Measurements from ENCODE around the gene ITGB7. TPM values are rescaled to one million over a fixed set of nuclear protein-coding genes. Genes with fewer than 3 reads are reported as not detected.
A peak's percentile ranks its signal among the peaks of the same experiment; 100 is the strongest.

Gene ITGB7
- total RNA-seq, 1 donor from 2014 or later: 5.8 TPM

DNA sequence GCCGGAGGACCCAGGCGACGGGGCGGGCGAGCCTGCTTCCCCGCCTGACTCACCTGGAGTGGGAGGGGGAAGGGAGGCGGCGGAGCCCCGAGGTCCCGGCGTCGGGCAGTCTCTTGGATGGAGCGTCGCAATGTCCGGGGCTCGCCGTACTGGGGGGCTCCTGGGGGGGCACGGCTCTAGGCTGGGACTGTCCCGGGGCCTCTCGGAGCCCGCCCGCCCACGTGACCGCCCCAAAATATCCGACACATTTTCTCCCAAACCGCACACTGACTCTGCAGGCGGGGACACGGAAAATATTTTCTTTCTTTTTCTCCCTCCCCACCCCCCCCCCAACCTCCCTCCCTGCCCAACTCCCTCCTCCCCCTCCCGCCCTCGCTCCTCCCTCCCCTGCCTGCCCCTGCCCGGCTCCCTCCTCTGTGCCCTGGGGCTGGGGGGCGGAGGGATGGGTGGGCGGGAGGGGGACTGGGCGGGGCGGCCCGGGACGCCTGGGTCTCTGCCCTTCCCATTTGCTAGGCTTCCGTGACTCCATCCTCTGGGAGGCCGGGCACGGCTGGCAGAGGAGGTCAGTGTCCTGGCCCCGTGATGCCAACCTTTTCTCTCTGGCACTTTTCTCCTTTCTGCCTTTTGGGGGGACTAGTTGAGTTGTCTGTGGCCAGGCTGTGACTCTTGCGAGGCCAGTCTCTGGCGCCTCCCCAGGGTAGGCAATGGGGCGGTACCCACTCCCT lies 25.0 kb upstream of the ITGB7 start, which contains the start of gene RARG:
TSS of gene RARG (minus strand) at position 289 of the 725 bp plus-strand sequence. CDS start 4,664 bp downstream, outside the sequence.
- peak; percentile 55 for DNase-seq (ENCODE audit: low spot score)

DNA sequence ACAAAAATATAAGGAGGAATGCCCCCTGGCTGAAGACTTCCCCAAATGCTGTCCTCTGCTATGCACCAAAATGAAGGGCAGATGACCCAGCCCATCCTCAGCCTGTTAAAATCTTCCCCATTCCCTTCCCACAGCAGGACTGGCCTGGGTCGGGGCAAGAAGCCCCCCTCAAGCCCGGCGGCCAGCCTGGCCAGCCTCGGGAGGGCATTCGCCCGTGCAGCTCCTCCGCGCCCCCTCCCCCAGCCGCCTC lies 24.5 kb upstream of the ITGB7 start:
- no peak for DNase-seq (ENCODE audit: low spot score)

DNA sequence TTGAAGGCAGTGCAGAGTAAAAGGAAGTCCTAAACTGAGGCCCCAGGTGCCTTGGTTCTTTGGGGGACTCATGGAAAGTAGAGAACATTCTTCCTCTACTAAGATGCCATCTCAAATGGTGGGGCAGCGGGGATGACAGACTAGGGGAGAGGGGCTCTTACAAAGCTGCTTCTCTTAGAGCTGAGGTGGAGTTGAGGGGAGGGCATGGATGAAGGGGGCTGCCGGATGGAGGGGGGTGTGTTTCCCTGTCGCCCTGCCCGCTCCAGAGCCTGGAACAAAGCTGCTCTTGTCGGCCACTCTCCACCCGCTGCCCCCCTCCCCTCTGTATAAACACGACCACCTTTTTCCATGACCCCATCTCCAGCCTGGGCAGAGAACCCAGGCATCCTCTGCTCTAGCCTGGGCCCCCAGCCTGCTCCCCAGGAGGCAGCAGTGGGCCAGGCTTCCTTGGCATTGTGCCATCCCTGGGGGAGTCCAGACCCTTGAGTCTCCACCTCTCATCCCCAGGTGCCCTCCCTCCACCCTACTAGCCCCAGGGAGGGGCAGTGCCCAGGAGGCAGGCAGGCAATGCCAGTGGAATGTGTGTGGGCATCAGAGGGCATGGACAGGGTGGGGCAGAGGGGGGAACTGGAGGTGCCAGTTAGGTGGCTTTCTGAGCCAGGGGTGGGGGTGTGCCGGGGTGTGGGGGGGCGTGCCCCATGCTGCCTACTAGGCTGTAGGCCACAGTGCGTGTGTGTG lies 23.2 kb upstream of the ITGB7 start:
- DNase-seq (ENCODE audit: low spot score): peak; percentile 76

DNA sequence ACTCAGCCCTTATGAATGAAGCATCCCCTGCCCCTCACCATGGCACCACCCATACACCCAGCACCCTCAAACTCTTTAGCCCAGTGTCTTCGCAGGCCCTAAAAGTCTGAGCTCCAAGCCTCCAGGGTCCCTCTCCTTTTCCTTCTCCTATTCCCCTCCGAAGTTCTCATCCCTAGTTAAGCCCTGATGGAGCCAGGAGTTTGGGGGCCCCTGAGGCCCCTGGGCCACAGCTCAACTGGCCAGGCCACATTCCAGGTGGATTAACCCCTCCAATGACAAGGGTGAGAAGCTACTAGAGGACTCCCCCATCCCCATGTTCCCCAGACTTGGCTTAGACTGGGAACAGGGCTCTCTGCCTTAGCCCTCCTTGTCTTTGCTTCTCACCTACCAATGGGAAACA lies 22.4 kb upstream of the ITGB7 start:
- no peak for DNase-seq (ENCODE audit: low spot score)

DNA sequence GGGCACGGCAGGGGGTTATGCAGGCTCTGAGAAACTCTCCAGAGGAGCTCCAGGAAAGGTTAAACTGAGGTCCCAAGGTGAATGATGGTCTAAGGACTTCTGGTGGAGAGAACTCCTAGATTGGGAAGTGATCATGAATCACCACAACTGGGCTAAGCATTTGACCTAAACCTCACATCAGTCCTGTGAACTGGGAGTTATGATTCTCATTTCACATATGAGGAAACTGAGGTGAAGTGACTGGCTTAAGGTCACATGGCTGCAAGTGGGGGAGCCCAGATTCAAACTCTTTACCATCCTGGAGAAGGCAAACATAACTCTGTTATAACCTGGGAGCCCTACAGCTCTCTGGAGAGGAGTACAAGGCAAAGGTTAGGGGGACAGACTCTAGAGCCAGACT lies 20.8 kb upstream of the ITGB7 start:
- no peak for DNase-seq (ENCODE audit: low spot score)

DNA sequence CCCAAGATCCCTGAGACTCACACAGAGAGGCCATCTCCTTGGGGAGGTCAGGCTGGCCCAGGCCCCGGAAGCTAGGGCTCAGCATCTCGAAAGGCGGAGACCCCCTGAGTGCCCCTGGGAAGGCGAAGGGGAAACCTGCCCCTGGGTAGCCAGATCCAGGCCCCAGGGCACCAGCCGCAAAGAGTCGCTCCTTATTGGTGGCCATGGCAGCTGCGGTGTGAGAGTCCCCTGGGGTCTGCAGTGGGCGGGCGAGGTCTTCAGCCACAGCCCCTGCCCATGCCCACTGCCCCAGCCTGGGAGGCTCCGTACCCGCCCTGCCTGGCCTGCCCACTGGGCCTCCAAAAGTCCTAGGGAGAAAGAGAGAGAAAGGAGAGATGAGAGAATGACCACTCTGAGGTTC lies 20.3 kb upstream of the ITGB7 start:
- no peak for DNase-seq (ENCODE audit: low spot score)

DNA sequence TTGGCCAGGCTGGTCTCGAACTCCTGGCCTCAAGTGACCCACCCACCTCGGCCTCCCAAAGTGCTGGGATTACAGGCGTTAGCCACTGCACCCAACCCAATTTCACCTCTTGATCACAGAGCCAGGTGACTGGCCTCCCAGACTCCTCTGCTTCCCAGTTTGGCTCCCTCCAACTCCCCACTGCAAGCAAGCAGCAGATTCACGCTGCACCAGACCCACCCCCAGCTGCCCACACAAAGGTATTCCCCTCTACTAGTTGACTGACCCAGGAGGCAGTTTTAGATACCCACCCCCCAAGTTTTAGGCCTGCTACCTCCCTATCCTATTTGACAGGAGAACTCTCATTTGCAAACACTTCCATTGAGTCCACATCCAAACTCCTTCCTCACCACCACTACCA lies 19.8 kb upstream of the ITGB7 start:
- DNase-seq (ENCODE audit: low spot score): no peak

DNA sequence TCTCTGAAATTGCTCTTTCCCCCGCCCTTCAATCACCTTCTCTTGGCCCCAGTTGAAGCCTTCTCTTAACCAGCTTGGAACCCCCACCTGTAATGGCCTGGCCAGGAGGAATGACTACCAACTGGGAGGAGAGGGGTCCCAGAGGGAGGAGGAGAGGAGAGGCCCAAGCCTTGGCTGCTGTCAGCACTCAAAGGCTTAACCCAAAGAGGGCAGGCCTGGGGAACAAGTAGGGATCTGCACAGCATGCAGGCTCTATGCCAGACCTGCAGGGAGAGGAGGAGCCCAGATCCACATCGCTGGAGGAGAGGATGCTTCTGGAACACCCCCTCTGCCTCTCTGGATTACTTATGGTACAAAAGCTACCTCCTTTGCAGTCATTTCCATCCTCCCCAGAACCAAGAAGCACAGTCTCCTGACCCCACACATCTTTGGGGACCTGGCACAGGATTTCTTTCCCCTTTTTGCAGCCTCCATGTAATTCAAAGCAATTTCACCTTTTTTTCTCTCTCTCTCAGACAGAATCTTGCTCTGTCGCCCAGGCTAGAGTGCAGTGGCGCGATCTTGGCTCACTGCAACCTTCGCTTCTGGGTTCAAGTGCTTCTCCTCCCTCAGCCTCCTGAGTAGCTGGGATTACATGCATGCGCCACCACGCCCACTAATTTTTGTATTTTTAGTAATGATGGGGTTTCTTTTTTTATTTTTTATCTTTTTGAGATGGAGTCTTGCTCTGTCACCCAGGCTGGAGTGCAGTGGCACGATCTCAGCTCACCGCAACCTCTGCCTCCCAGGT lies 18.8 kb upstream of the ITGB7 start:
- DNase-seq (ENCODE audit: low spot score): no peak

DNA sequence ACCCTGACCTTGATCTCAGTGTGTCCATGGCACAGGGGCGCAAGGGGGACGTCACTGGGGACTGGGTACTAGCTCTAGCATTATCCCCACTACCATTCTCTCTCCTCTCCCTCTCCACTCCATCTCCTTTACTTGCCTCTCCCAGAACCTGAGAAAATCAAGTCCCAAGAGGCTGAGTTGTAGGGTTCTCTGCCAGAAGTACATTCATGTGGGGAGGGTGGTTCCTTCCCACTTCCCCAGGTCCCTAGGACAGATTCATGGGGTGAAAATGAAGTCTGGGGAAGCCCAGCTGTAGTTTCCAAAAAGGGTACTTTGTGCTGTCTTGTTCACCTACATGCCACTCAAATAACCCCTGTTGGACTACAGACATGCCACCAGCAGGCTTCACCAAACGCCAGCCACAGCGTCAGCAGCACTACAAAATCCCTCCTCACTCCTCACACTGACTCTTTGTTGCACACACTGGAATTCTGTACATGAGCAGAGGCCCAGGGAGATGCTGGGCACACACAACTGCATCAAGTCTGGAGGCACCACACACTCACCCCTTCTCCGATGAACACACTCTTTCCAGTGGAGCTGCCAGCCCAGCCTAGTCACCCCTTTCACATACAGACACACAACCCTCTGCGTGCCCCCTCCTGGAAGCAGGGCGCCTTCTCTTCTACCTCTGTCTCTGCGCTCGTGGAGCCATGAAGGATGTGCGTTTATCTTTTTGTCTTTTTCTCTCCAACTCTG lies 18.0 kb upstream of the ITGB7 start:
- DNase-seq (ENCODE audit: low spot score): no peak

DNA sequence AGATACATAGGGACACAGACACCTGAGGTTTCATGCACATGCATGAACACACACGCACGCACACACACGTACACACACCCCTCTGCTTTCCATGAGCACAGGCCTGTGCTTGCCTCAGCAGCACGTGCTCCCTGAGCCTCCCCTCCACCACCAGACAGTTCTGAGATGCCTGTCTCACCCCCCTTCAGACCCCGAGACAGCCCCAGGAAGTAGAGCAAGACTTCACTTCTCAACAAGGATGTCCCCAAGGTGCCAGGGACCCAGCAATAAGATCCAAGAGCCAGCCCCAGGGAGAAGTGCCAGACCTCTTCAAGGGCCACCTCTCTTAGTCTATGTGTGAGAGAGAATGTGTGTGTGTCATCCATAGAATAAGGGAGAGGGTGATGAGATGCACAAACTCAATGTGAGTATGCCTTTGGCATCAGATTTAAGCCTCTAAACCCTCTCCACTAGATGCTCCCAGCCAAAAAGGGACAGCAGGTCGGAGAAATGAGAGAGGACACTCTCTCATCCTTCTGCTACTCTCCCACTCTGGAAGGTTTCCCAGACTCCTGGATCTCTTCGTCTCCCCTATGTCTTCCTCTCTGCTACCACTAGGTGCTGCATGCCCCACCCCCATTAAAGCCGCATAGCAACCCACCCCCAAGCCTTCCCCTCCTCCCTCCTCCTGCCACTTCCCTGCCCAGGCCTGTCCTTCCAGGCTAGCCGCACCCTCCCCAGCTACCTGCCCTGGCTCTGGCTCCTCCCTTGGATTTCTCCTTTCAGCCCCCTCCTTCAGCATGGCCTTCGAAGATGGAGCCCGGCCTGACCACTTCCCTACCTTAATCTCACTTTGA lies 17.2 kb upstream of the ITGB7 start:
- no peak for DNase-seq (ENCODE audit: low spot score)

DNA sequence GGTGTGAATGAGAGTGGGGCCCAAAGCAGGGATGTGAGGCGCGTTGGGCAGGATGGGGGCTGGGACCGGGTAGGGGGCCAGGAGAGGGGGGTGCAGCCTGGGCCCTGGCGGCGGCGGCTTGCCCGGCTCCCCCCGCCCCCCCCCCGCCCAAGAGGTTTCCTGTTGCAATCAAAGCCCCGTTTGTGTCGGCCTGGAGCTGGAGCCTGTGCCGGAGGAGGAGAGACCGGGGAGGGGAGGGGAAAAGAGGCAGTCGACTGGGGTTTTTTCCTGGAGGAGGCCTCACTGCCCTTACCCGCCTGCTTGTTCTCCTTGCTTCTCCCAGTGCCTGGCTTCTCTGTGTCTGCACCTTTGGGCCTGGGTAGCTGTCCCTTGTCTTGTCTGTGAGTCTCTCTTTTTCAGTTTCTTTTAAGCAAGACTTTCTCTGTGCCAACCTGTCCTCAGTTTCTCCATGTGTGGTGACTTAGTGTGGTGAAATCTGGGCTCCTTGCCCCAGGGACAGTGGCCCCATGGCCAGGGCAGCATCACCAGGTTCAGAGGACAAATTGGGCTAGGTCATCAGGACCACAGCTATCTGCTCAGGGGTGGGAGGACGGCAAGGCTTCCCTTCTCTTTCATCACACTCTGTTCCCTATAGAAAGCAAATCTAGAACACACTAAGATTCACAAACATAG lies 16.5 kb upstream of the ITGB7 start:
- no peak for DNase-seq (ENCODE audit: low spot score)

DNA sequence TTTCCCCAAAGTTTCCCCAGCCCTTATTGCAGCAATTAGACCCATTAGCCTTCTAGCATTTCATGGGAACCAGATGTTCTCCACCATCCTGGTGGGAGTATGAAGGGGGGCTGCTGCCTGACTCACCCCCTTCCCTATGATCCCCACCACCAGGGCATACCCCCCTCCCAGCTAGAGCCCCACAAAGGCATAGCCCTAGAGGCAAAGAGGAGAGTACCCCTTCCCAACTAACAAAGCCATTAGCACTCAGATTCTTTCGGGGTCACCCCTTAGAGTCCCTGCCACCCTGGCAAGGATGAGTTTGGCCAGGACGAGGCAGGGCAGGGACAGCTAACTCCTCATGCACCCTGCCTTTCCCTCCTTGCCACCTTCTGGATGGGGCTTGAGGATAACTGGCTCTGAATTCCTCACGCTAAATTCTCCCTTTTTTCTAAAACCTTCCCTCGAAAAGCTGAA lies 15.8 kb upstream of the ITGB7 start:
- DNase-seq (ENCODE audit: low spot score): no peak

DNA sequence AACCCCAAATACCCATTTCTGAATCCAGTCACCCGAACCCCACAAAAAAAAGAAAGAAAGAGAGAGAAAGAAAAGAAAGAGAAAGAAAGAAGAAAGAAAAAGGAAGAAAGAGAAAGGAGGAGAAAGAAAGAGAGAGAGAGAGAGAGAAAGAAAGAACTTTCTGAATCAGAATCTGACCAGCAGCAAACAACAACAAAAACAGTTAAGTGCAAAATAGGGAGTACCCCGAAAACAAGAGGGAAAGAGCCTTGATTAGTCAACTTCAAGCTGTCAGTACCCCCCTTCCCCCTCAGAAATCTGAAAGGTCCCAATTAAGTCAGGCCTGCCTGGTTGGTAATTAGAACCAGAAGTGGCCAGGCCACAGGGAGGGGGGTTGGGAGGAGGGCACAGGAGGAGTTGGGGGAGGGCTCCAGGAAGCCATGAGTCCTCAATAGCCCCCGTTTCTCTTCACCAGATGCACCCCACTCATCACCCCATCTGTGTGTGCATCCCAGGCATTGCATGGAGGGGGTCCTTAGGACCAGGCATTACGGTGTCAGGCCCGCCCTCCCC lies 15.2 kb upstream of the ITGB7 start:
- no peak for DNase-seq (ENCODE audit: low spot score)

DNA sequence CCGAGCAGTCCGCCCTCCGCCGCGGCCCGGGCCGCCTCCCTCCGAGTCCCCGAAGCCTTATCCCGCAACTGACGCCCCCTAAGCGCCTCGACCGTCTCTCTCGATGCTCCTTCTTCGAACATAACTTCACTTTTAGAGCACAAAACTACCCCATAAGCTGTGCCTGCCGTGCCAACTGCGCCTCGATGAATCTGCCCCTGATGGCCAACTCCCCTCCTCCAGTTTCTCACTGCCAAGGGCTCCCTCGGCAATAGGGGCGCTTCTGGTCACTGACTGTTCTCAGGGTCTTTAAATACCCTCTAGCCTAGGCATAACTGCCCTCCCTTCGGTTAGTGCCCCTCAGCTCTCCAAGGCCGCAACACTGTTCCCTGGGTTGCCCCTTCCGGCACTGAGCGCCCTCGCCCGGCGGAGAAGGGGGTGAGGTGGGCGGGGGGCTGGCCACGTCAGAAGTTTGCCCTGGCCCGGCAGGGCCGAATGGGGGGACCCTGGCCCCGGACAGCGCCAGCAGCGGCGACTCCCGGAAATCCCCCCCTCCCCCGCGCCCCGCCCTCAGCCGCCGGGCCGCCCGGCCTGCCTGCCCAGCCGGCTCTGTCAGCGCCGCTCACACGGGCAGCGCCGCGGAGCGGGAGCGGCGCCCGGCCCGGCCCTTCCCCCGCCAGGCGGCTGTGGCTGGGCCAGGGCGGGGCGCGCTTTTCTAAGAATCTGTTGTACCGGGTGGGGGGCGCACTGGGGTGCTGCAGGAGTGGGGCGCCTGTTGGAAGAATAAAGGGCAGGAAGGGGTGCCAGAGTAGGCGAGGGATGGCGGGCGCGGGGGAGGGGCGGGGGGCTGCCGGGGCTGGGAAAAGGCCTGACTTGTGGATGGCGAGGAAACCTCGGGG lies 14.4 kb upstream of the ITGB7 start:
- DNase-seq (ENCODE audit: low spot score): peak; percentile 70

DNA sequence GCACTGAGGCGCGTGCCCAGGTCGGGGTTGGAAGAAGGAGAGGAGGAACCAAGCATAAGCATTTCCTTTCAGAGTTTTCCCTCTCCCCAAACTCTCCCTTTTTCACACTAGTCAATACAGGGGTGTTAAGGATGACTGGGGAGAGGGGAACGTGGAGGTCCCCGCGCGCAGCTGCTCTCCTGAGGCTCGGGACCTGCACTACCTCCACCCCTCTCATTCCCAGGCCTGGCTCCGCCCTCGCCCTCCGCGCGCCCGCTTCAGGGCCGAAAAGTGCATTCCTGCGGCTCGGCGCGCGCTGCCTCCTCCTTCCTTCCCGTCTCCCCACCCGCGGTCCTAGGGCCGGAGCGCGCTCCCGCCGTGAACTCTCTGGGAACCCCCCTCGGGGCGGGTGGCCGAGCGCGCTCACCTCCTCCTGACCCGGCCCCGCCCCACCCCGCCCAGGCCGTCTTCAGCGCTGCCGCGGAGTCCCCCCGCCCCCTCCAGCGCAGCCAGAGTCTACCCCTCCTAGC lies 13.7 kb upstream of the ITGB7 start:
- peak; percentile 90 for DNase-seq (ENCODE audit: low spot score)

DNA sequence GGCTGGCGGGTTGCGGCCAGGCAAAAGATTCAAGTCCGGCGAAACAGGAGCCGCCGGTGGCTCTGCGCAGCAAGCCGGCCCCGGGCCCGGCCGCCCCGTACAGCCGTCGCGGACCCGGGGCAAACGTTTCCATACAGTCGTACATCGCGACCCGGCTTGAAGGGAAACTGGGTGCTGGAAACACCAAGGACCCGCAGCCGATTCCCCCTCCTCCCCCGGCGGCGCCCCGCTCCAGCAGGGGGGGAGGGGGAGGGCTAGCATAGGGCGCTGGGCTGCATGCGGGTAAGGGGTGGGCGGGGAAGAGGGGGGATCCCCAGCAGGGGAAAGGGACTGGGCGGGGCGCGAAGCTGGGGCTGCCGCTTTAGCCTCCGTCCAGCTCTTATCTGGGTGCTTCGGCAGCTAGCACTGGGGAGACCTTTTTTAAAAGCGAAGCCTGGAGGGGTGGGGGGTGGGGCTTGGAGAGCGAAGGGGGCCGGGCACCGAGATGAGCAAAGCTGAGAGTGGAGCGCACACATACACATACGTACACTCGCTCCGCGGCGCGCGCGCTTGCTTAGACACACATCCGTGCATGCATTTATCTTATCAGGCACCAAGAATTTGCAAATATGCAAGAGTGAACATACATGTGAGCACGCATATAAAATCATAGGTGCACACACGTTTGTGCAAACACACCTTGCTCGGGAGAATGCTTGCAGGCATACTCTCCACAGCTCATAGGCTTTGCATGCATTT lies 13.1 kb upstream of the ITGB7 start:
- DNase-seq (ENCODE audit: low spot score): peak; percentile 69

DNA sequence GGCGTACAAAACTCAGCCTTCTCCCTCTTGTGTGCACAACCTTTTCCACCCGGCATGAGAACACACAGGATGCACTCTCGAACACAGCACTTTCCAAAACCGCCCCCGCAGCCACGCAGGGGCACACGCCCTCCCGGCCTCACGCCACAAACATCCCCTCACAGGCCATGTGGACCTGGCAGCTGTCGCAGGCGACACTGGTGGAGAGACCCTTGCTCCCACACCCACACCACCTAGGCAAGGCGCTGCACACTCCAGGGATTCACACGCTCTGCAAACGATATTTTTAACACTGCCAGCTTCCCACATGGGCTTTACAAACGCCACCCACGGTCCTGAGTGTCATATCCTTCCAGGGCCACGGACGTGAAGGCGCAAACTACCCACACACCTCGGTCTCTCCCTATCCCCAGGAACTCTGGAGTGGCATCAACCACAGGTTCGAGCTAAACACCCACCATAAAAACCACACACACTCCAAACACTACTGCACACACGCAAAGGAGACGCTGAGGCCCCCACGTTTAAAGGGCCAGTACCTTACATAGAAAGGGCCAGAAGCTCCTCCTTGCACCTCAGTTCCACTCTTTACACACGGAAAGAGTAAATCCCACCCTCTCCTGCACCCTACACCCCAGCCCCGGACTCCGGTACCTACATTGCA lies 12.4 kb upstream of the ITGB7 start:
- no peak for DNase-seq (ENCODE audit: low spot score)
